HepG2 (cell line): ENCODE data around the gene ESYT2. TPM values are rescaled to one million over a fixed set of nuclear protein-coding genes. Genes with fewer than 3 reads are reported as not detected.

Source experiments
- ERF ChIP-seq: IDR thresholded peaks from 2 replicates; pipeline ENCODE4 v1.6.1; 2018; ENCODE audit warnings: missing biosample characterization, missing genetic modification reagents
- GABPB1 ChIP-seq: IDR thresholded peaks from 2 replicates; pipeline ENCODE4 v1.6.1; 2016; ENCODE audit warnings: mild to moderate bottlenecking, missing genetic modification reagents, moderate library complexity, missing compliant biosample characterization
- GATAD2A ChIP-seq: IDR thresholded peaks from 2 replicates; pipeline ENCODE4 v1.6.1; 2016
- SATB2 ChIP-seq: sonication (generic); formaldehyde crosslinking; IDR thresholded peaks from 2 replicates; pipeline ENCODE4 v1.5.0; 2020; ENCODE audit warnings: missing genetic modification reagents
- SCMH1 ChIP-seq: sonication (generic); formaldehyde crosslinking; IDR thresholded peaks from 2 replicates; pipeline ENCODE4 v1.9.0; 2021; ENCODE audit warnings: missing genetic modification reagents, mild to moderate bottlenecking, borderline replicate concordance
- TAF15 ChIP-seq: fragments of 200-400 bp; formaldehyde crosslinking; IDR thresholded peaks from one replicate; pipeline ENCODE4 v1.6.1; 2018; ENCODE audit warnings: mild to moderate bottlenecking, low read depth, low read length; ENCODE audit not compliant: poor library complexity, severe bottlenecking
- YY1 ChIP-seq: IDR thresholded peaks from 2 replicates; pipeline ENCODE4 v1.6.1; 2011; ENCODE audit warnings: low read length, low read depth, moderate library complexity, mild to moderate bottlenecking; ENCODE audit not compliant: insufficient read depth, insufficient replicate concordance
- ZNF18 ChIP-seq: sonication (generic); formaldehyde crosslinking; IDR thresholded peaks from 2 replicates; pipeline ENCODE4 v1.8.0; 2022; ENCODE audit warnings: mild to moderate bottlenecking, missing genetic modification reagents; ENCODE audit not compliant: insufficient replicate concordance
- ZNF614 ChIP-seq: IDR thresholded peaks from 2 replicates; pipeline ENCODE4 v1.6.1; 2018; ENCODE audit warnings: missing biosample characterization, missing genetic modification reagents, inconsistent platforms, borderline replicate concordance
- ZNF646 ChIP-seq: sonication (generic); formaldehyde crosslinking; IDR thresholded peaks from 2 replicates; pipeline ENCODE4 v1.9.0; 2021; ENCODE audit warnings: mild to moderate bottlenecking, missing genetic modification reagents
- polyA plus RNA-seq, 8 experiments: library from polyadenylated mRNA; depleted of rRNA in 3 of 8; stranded (reverse) in 7 of 8; unstranded in 1 of 8; fragments of >200 nt; fragmentation: Illumina TruSeq in 4 of 8; extraction: Trizol in 4 of 8; gene quantifications; 2 replicates each; pipeline versions ENCODE4 v1.2.1 to v1.2.3, GENCODE V29; 2011 to 2016; ENCODE audit warnings: low read depth in 4 of 8, missing spikeins in 1 of 8, mixed read lengths in 1 of 8; ENCODE audit not compliant: insufficient read depth in 1 of 8
- total RNA-seq, 5 experiments: library from RNA; depleted of rRNA; stranded (reverse); fragments of >200 nt; fragmentation: Illumina TruSeq; extraction: Trizol; gene quantifications; 2 replicates each; pipeline ENCODE4 v1.2.3, GENCODE V29; 2016; ENCODE audit warnings: low read depth in 1 of 5
- TF ChIP-seq, protein P1 (sequence below): sonication (generic); formaldehyde crosslinking; IDR thresholded peaks from 2 replicates; pipeline ENCODE4 v1.5.0; 2020; ENCODE audit warnings: mild to moderate bottlenecking, missing genetic modification reagents, borderline replicate concordance

The ESYT2 gene
- total and polyA plus RNA-seq, 2 of the 13 experiments (the other 11 are each of a cell fraction or from before 2014, with no cell fraction given): 28.5 to 37.3 TPM

DNA sequence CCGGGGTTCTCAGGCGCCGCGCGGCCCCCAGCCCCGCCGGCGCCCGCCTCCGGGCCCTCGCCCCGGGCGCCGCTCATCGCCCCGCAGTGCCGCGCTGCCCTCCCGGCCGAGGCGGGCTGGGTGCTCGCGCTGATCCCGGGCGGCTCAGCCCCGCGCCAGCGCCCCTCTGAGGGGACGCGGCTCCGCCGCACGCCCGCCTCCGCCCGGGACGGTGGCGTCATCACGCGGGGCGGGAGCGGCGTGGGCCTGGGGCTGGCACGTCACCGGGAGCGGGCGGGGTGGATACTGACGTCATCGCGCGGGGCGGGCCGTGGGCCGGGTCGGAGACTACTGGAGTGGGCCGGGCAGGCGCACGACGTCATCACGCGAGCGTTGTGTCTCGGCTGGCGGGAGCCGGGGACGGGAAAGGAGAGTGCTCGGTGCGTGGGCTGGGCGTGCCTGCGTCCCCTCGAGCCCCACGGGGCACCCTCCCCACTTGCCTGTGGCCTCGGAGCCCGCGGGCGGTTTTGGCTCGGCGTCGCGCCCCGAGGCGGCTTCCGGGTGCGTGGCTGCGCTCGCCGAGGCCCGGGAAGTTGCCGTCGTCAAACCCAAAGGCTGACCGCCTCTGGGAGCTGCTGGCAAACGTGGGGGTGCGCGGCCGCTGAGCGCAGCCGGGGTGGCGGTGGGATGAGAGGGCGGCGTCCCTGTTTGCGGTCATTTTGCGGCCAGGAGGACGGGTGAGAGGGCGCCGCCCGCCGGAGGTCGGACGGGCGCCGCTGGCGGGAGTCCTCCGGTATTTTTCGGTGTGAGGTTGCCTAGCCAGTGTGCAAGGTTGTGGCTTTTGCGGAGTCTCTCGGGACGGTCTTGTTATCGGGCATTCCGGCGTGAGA, at the start of gene ESYT2 (continued):
- TF ChIP-seq ZNF646 (CRISPR knock-in tag) (peak; percentile 84), ERF (CRISPR knock-in tag) (peak; percentile 92), ZNF614 (peak; percentile 78; the same call in 1 of the 2 replicates), GABPB1 (CRISPR knock-in tag) (peak; percentile 86), SATB2 (peak; percentile 47; the same call in 1 of the 2 replicates), GATAD2A (no peak), TAF15 (no peak), YY1 (peak; percentile 62), SCMH1 (CRISPR knock-in tag) (no peak), ZNF18 (CRISPR knock-in tag) (peak; percentile 90)
- TF ChIP-seq, protein P1, sequence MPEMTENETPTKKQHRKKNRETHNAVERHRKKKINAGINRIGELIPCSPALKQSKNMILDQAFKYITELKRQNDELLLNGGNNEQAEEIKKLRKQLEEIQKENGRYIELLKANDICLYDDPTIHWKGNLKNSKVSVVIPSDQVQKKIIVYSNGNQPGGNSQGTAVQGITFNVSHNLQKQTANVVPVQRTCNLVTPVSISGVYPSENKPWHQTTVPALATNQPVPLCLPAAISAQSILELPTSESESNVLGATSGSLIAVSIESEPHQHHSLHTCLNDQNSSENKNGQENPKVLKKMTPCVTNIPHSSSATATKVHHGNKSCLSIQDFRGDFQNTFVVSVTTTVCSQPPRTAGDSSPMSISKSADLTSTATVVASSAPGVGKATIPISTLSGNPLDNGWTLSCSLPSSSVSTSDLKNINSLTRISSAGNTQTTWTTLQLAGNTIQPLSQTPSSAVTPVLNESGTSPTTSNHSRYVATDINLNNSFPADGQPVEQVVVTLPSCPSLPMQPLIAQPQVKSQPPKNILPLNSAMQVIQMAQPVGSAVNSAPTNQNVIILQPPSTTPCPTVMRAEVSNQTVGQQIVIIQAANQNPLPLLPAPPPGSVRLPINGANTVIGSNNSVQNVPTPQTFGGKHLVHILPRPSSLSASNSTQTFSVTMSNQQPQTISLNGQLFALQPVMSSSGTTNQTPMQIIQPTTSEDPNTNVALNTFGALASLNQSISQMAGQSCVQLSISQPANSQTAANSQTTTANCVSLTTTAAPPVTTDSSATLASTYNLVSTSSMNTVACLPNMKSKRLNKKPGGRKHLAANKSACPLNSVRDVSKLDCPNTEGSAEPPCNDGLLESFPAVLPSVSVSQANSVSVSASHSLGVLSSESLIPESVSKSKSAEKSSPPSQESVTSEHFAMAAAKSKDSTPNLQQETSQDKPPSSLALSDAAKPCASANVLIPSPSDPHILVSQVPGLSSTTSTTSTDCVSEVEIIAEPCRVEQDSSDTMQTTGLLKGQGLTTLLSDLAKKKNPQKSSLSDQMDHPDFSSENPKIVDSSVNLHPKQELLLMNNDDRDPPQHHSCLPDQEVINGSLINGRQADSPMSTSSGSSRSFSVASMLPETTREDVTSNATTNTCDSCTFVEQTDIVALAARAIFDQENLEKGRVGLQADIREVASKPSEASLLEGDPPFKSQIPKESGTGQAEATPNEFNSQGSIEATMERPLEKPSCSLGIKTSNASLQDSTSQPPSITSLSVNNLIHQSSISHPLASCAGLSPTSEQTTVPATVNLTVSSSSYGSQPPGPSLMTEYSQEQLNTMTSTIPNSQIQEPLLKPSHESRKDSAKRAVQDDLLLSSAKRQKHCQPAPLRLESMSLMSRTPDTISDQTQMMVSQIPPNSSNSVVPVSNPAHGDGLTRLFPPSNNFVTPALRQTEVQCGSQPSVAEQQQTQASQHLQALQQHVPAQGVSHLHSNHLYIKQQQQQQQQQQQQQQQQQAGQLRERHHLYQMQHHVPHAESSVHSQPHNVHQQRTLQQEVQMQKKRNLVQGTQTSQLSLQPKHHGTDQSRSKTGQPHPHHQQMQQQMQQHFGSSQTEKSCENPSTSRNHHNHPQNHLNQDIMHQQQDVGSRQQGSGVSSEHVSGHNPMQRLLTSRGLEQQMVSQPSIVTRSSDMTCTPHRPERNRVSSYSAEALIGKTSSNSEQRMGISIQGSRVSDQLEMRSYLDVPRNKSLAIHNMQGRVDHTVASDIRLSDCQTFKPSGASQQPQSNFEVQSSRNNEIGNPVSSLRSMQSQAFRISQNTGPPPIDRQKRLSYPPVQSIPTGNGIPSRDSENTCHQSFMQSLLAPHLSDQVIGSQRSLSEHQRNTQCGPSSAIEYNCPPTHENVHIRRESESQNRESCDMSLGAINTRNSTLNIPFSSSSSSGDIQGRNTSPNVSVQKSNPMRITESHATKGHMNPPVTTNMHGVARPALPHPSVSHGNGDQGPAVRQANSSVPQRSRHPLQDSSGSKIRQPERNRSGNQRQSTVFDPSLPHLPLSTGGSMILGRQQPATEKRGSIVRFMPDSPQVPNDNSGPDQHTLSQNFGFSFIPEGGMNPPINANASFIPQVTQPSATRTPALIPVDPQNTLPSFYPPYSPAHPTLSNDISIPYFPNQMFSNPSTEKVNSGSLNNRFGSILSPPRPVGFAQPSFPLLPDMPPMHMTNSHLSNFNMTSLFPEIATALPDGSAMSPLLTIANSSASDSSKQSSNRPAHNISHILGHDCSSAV (CRISPR knock-in tag): no peak
